Effector CD8-positive, alpha-beta T cell (primary cell): ENCODE results near the gene WDR4.
"Not testable (repeated sequence)": the region's sequence is repeated elsewhere in the genome, so short reads cannot be mapped to it uniquely, and the experiment has no call there.

ENCODE experiments used
- DNase-seq: peaks from one replicate; lab custom pipeline; 2025; lab: John Stamatoyannopoulos, UW

WDR4 gene

DNA sequence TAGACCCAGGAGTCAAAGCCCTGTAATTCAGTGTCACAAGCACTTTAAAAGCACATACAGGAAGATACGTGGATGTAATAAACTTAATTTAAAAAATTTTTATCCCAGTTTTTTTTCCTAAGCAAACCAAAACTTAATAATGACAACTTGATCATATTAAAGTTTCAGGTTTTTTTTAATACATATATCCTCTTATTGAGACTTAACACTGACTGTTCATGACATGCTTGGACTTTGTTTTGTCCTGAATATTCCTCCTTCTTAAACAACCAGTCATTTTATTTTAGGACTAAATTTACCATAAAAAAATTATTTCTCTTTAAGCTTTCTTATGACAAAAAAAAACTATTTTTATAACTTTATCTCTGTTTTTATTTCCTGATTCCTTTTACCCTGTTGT lies 64.1 kb downstream of the WDR4 start:
- DNase-seq, result no peak

DNA sequence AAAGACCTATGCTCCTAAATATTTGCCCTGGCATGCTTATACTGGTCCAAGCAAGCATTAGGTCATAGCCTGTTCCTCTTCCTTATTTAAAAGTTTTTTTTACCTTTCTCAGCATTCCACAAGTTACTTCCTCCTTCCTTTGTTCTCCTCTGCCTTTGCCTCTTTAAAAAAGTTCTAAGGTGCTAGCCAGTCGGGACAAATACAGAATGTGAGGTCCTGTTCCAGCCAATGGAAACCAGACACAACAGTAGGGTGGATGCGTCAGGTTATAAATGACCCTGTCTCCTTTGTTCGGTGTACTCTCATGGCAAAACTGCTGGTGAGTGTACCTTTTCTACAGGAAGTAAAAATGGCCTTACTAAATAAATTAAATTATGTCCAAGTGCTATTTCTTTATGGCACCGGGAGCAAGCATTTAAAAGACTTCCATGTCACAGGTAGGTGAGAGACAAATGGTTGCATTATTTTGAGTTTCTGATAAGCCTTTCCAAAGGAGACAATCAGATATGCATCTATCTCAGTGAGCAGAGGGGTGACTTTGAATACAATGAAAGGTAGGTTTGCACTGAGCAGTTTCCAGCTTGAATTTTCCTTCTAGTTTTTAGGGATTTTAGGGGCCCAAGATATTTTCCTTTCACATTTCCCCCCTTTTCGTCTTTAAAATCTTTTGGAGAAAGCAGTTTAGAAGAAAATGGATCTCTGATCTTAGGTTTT lies 66.7 kb downstream of the WDR4 start:
- not testable (repeated sequence) for DNase-seq

DNA sequence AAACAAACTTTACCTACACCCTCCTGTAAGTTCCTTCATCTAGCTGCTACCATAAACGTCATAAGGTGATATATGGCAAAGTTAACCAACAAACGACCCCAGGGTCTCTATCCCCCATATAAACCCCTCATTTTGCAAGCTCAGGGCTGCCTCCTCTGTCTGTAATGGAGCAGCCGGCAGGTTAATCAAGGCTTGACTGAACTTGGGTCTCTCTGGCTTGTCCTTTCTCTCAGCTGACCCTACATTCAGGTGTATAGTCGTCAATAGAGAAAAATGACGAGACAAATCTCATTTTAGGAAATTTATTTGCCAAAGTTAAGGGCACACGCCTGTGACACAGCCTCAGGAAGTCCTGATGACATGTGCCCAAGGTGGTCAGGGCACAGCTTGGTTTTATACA lies 67.4 kb downstream of the WDR4 start:
- no peak for DNase-seq

- DNase-seq, result no peak
These were observed 69.5 kb downstream of the WDR4 start for GRCh38 chr21:42809577-42810475.

DNA sequence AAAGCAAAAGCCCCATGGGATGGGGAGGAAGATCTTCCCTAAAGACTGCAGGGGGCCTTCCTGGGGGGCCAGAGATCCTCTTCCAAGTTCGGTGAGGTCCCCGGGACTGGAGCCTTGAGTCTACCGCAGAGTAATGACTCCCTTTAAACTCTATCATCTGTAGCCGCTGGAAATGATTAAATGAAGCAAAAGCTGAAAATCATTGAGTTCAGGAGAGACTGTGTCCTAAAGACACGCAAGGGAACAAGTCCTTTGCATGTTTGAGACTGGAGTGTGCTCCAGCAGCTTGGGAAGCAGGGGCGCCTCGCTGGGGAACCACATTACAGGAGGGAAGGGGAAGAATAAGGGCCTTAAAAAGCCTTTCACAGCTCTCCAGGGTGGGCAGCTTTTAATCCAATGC lies 70.2 kb downstream of the WDR4 start:
- DNase-seq, result no peak

DNA sequence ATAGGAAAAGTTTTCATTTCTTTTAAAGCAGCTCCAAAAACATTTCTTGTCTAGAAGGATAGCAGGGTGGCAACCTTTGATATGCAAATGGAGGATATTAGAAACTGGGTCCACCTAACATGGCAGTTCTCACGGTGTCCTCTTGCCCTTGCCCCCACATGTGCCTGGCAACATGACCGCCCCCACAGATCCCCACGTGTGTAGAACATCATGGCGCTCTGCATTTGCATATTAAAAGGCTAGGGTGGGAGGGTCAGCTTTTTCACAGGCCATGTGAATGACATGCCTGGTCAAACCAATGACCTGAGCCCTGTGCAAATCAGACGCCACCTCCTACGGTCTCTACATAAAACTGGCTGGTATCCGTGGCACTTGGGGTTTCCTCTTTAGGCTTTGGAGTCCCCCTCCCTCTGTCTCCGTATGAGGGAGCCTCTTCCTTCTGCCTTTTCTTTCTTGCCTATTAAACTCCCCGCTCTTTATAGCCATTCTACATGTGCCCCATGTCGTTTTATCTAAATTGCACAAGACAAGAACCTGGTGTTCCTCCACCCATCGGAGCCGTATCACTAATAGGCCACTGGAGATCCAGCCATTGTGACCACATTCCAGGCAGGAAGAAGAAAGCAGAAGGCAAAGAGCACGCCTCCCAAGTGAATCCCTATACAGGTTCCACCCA lies 71.3 kb downstream of the WDR4 start:
- no peak for DNase-seq

- DNase-seq, result not testable (repeated sequence)
These were observed 71.9 kb downstream of the WDR4 start for GRCh38 chr21:42807293-42807895.

DNA sequence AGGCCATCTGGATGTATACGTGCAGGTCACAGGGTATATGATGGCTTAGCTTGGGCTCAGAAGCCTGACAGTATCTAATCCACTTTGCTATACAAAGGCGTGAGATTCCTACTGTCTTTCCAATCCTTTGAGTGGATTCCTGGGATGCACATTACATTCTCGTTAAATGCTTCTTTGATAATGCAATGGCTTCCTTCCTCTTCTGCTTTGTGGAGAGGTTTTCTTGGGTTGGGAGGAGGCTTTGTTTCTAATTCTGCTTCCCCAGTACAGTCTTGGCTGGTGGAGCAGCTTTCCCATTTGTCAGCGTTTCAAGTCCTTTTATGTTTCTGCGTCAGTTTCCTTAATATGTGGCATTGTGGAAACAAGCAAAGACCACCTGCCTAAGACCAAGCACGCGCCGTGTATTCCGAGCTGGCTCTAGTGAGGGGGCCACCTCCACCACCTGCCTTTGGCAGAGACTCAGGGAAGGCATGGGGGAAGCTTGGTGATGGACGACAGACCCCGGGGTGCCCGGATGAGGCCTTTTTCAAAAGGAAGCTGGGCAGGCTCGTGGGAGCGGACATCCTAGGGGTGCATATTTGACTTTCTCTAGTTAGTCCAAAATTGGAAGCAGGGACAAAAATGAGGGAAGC lies 72.7 kb downstream of the WDR4 start:
- DNase-seq, result no peak

GRCh38 chr21:42801616-42802015 lies 77.7 kb downstream of the WDR4 start:
- not testable (repeated sequence) for DNase-seq

DNA sequence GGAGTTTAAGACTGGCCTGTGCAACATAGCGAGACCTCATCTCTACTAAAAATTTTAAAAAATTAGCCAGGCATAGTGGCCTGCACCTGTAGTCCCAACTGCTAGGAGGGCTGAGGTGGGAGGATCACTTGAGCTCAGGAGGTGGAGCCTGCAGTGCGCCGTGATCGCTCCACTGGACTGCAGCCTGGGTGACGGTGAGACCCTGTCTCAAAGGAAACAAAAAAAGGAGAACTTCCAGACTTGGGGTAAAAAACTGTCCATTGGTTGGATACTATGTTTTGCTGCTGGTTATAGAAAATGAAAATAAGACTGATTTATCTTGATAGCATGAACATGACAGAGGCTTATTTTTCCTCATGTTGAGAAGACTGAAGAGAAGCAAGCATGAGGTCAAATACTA lies 79.4 kb downstream of the WDR4 start:
- no peak for DNase-seq

DNA sequence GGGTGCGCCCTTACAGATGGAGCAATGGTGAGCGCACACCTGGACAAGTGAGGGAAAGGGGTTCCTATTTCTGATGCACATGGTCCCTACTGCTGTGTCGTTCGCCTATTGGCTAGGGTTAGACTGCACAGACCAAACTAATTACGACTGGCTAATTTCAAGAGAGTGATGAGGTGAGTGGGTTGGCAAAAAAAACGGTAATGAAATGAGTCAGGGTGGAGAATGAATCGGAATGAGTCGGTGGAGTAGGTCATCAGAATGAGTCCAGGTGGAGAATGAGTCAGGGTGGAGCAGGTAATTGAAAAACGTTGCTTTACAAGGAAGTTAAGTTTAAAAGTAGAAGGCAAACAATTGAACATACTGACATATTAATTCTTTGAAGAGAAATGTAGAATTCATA lies 79.8 kb downstream of the WDR4 start:
- no peak for DNase-seq
